Muscle of leg (tissue), 11 donors: ENCODE measurements around the gene JMJD1C. TPM values are rescaled to one million over a fixed set of nuclear protein-coding genes. Genes with fewer than 3 reads are reported as not detected.

ENCODE experiments used
- DNase-seq: peaks from one replicate; pipeline ENCODE4 v3.0.0; 2013
- H3K27ac ChIP-seq: one replicate; pipeline ENCODE4 v1.5.1; 2013; ENCODE audit warnings: mild to moderate bottlenecking, low read length, control low read depth
- H3K27me3 ChIP-seq: one replicate; pipeline ENCODE4 v1.6.1; 2013; ENCODE audit warnings: low read length; ENCODE audit not compliant: control insufficient read depth, insufficient read depth
- H3K36me3 ChIP-seq: one replicate; pipeline ENCODE4 v1.6.1; 2013; ENCODE audit warnings: low read length; ENCODE audit not compliant: control insufficient read depth, insufficient read depth
- H3K4me1 ChIP-seq: one replicate; pipeline ENCODE4 v1.6.1; 2013; ENCODE audit warnings: low read length; ENCODE audit not compliant: control insufficient read depth, insufficient read depth
- H3K4me3 ChIP-seq: one replicate; pipeline ENCODE4 v1.5.1; 2013; ENCODE audit warnings: low read length, control low read depth
- H3K9me3 ChIP-seq: replicated peaks from 2 replicates; pipeline ENCODE4 v1.6.1; 2013; ENCODE audit warnings: low read depth, low read length; ENCODE audit not compliant: control insufficient read depth
- WGBS: methylation state at CpG from one replicate; pipeline ENCODE4 v1.1.5; 2013; ENCODE audit warnings: missing lambda C conversion rate; ENCODE audit not compliant: insufficient coverage; 5-methylcytosine and 5-hydroxymethylcytosine counted together
- polyA plus RNA-seq, 8 donors: library from polyadenylated mRNA; unstranded; fragments of 120-200 nt; gene quantifications; one replicate each; pipeline versions ENCODE4 v1.2.1 to v1.2.3, GENCODE V29; 2013; ENCODE audit warnings: inconsistent platforms in 1 of 8, low replicate concordance in 1 of 8; ENCODE audit not compliant: insufficient read length in 8 of 8, insufficient read depth in 1 of 8
- total RNA-seq: library from RNA; stranded (reverse); fragments of 120-200 nt; gene quantifications from one replicate; pipeline ENCODE4 v1.2.4, GENCODE V29; 2013

JMJD1C gene
- total and polyA plus RNA-seq, 9 donors: 55.5 to 104 (median 74.7) TPM

GRCh38 chr10:63368365-63368764 lies 97.4 kb downstream of the JMJD1C start:
- Histone ChIP-seq H3K4me3 (no peak overlapping the region), H3K36me3 (no peaks in the 10 kb centered on the region), H3K9me3 (no peaks in the 10 kb centered on the region), H3K27me3 (no peaks in the 10 kb centered on the region), H3K4me1 (no peaks in the 10 kb centered on the region), H3K27ac (no peak overlapping the region)
- WGBS: no CpG with 5 or more reads among the region's 4 CpGs
- no peak for DNase-seq

- H3K27ac ChIP-seq: no peak overlapping the region
- 100% methylated on average over 1 of the region's 1 CpG for WGBS
- no peak overlapping the region for H3K4me3 ChIP-seq
- no peaks in the 10 kb centered on the region for H3K36me3 ChIP-seq
- H3K9me3 ChIP-seq: no peaks in the 10 kb centered on the region
- no peaks in the 10 kb centered on the region for H3K27me3 ChIP-seq
- H3K4me1 ChIP-seq: no peaks in the 10 kb centered on the region
- DNase-seq: no peak
Measured at GRCh38 chr10:63366933-63367332, 98.8 kb downstream of the JMJD1C start.

- H3K9me3 ChIP-seq: no peaks in the 10 kb centered on the region
- H3K27ac ChIP-seq: no peak overlapping the region
- H3K4me3 ChIP-seq: no peak overlapping the region
- no peaks in the 10 kb centered on the region for H3K36me3 ChIP-seq
- no peaks in the 10 kb centered on the region for H3K27me3 ChIP-seq
- WGBS: 89% methylated on average over 1 of the region's 2 CpGs
- no peak for DNase-seq
- H3K4me1 ChIP-seq: no peaks in the 10 kb centered on the region
Measured at GRCh38 chr10:63365976-63366765, 99.6 kb downstream of the JMJD1C start.

GRCh38 chr10:63364918-63365317 lies 100.9 kb downstream of the JMJD1C start:
- H3K4me3 ChIP-seq: no peak overlapping the region
- H3K9me3 ChIP-seq: no peaks in the 10 kb centered on the region
- no peaks in the 10 kb centered on the region for H3K4me1 ChIP-seq
- H3K36me3 ChIP-seq: no peaks in the 10 kb centered on the region
- peak; percentile 17 for DNase-seq
- H3K27ac ChIP-seq: no peak overlapping the region
- WGBS: 83% methylated on average over 2 of the region's 2 CpGs
- no peaks in the 10 kb centered on the region for H3K27me3 ChIP-seq

GRCh38 chr10:63363951-63364350 lies 101.8 kb downstream of the JMJD1C start:
- no peak overlapping the region for H3K27ac ChIP-seq
- H3K27me3 ChIP-seq: no peaks in the 10 kb centered on the region
- WGBS: 100% methylated on average over 1 of the region's 7 CpGs
- H3K9me3 ChIP-seq: no peaks in the 10 kb centered on the region
- no peak overlapping the region for H3K4me3 ChIP-seq
- H3K36me3 ChIP-seq: no peaks in the 10 kb centered on the region
- no peak for DNase-seq
- H3K4me1 ChIP-seq: no peaks in the 10 kb centered on the region

- WGBS: no CpG with 5 or more reads among the region's 2 CpGs
- Histone ChIP-seq H3K27me3 (no peaks in the 10 kb centered on the region), H3K27ac (no peak overlapping the region), H3K4me1 (no peaks in the 10 kb centered on the region), H3K36me3 (no peaks in the 10 kb centered on the region), H3K9me3 (no peaks in the 10 kb centered on the region), H3K4me3 (no peak overlapping the region)
- no peak for DNase-seq
Measured at GRCh38 chr10:63355682-63356081, 110.1 kb downstream of the JMJD1C start.

GRCh38 chr10:63352976-63353375 lies 112.8 kb downstream of the JMJD1C start:
- WGBS: no CpG with 5 or more reads among the region's 3 CpGs
- H3K27me3 ChIP-seq: no peaks in the 10 kb centered on the region
- H3K27ac ChIP-seq: no peak overlapping the region
- H3K4me1 ChIP-seq: no peaks in the 10 kb centered on the region
- DNase-seq: no peak
- no peak overlapping the region for H3K4me3 ChIP-seq
- H3K36me3 ChIP-seq: no peaks in the 10 kb centered on the region
- no peaks in the 10 kb centered on the region for H3K9me3 ChIP-seq

- H3K4me1 ChIP-seq: no peaks in the 10 kb centered on the region
- DNase-seq: no peak
- WGBS: 93% methylated on average over 2 of the region's 3 CpGs
- no peaks in the 10 kb centered on the region for H3K9me3 ChIP-seq
- no peaks in the 10 kb centered on the region for H3K27me3 ChIP-seq
- no peak overlapping the region for H3K4me3 ChIP-seq
- no peaks in the 10 kb centered on the region for H3K36me3 ChIP-seq
- H3K27ac ChIP-seq: no peak overlapping the region
Measured at GRCh38 chr10:63348245-63348850, 117.4 kb downstream of the JMJD1C start.

- H3K4me1 ChIP-seq: no peaks in the 10 kb centered on the region
- H3K9me3 ChIP-seq: no peaks in the 10 kb centered on the region
- H3K27me3 ChIP-seq: no peaks in the 10 kb centered on the region
- no peak overlapping the region for H3K4me3 ChIP-seq
- H3K36me3 ChIP-seq: no peaks in the 10 kb centered on the region
- no peak for DNase-seq
- no peak overlapping the region for H3K27ac ChIP-seq
Measured at GRCh38 chr10:63346015-63346441, 119.7 kb downstream of the JMJD1C start.

GRCh38 chr10:63344269-63344668 lies 121.5 kb downstream of the JMJD1C start:
- no CpG with 5 or more reads among the region's 1 CpG for WGBS
- Histone ChIP-seq H3K4me1 (no peaks in the 10 kb centered on the region), H3K4me3 (no peak overlapping the region), H3K36me3 (no peaks in the 10 kb centered on the region), H3K27me3 (no peaks in the 10 kb centered on the region), H3K27ac (no peak overlapping the region), H3K9me3 (no peaks in the 10 kb centered on the region)
- DNase-seq: no peak
